ENCODE data around the gene FOXK1. TPM values are rescaled to one million over a fixed set of nuclear protein-coding genes. Genes with fewer than 3 reads are reported as not detected.

FOXK1 gene
- total RNA-seq, 2 donors from 2014 or later: 32.3 to 32.5 TPM

- ATAC-seq (replicated peaks): no peak
- H3K27me3 Mint-ChIP-seq: no peaks in the 10 kb centered on the region
- H3K4me1 Mint-ChIP-seq: no peaks in the 10 kb centered on the region
- H3K27ac Mint-ChIP-seq: no peak overlapping the region
- no peak overlapping the region for H3K4me3 Mint-ChIP-seq
- H3K36me3 Mint-ChIP-seq (ENCODE audit: low read depth): peaks cover 49% of the 10 kb centered on the region
- H3K9me3 Mint-ChIP-seq: no peaks in the 10 kb centered on the region
Observed at GRCh38 chr7:4762121-4763055, 80.3 kb downstream of the FOXK1 start.

- no peak overlapping the region for H3K27ac Mint-ChIP-seq
Observed at GRCh38 chr7:4763091-4763793, 81.1 kb downstream of the FOXK1 start.

GRCh38 chr7:4763794-4764185, 81.7 kb downstream of the FOXK1 start:
- H3K4me3 Mint-ChIP-seq: no peak overlapping the region
- peaks cover 37% of the 10 kb centered on the region for H3K36me3 Mint-ChIP-seq (ENCODE audit: low read depth)
- H3K9me3 Mint-ChIP-seq: no peaks in the 10 kb centered on the region
- H3K27ac Mint-ChIP-seq: no peak overlapping the region
- H3K27me3 Mint-ChIP-seq: no peaks in the 10 kb centered on the region
- no peaks in the 10 kb centered on the region for H3K4me1 Mint-ChIP-seq
- ATAC-seq (replicated peaks): no peak

More at GRCh38 chr7:4763091-4763793, 81.1 kb downstream of the FOXK1 start:
- H3K4me1 Mint-ChIP-seq: no peaks in the 10 kb centered on the region
- H3K9me3 Mint-ChIP-seq: no peaks in the 10 kb centered on the region
- no peaks in the 10 kb centered on the region for H3K27me3 Mint-ChIP-seq
- no peak overlapping the region for H3K4me3 Mint-ChIP-seq
- no peak for ATAC-seq (replicated peaks)
- H3K36me3 Mint-ChIP-seq (ENCODE audit: low read depth): peaks cover 42% of the 10 kb centered on the region

DNA sequence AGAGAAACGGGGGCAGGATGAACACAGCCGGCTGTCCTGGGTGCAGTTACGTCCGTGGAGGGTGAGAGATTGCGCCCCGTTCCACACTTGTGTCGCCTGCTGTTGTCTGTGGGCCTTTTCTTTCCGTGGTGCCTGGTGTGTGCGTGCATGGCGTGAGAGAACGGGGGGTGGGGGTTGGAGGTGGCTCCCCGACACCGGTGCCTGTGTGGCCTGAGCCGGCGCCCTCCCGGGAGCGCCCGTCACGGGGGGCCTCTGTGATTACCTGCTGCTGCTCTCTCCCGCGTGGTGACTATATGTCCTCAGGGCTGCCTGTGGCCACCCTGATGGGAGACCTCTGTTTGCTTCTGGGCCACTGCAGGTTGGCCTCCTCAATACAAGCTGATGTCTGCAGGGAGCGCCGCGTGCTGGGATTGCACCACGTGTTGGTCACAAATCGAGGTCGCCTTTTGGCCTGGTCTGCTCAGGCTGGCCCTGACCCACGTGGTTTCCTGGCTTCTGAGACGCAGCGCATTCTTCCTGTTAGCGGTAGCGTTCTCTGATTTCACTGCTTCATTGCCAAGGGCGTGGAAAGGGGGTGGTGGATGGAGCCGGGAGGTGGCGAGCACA, 82.4 kb downstream of the FOXK1 start:
- Mint-ChIP-seq H3K27ac (peak overlapping the region; percentile 61), H3K27me3 (no peaks in the 10 kb centered on the region), H3K9me3 (no peaks in the 10 kb centered on the region), H3K36me3 (ENCODE audit: low read depth) (peaks cover 37% of the 10 kb centered on the region), H3K4me1 (no peaks in the 10 kb centered on the region), H3K4me3 (no peak overlapping the region)
- ATAC-seq (replicated peaks): no peak

GRCh38 chr7:4765776-4766490, 83.8 kb downstream of the FOXK1 start:
- Mint-ChIP-seq H3K36me3 (ENCODE audit: low read depth) (peaks cover 23% of the 10 kb centered on the region), H3K9me3 (no peaks in the 10 kb centered on the region), H3K27me3 (no peaks in the 10 kb centered on the region), H3K27ac (no peak overlapping the region), H3K4me3 (no peak overlapping the region), H3K4me1 (no peaks in the 10 kb centered on the region)
- no peak for ATAC-seq (replicated peaks)

GRCh38 chr7:4766666-4767519, 84.8 kb downstream of the FOXK1 start:
- no peaks in the 10 kb centered on the region for H3K4me1 Mint-ChIP-seq
- H3K9me3 Mint-ChIP-seq: no peaks in the 10 kb centered on the region
- peaks cover 13% of the 10 kb centered on the region for H3K36me3 Mint-ChIP-seq (ENCODE audit: low read depth)
- no peak overlapping the region for H3K27ac Mint-ChIP-seq
- ATAC-seq (replicated peaks): no peak
- H3K27me3 Mint-ChIP-seq: no peaks in the 10 kb centered on the region
- no peak overlapping the region for H3K4me3 Mint-ChIP-seq

DNA sequence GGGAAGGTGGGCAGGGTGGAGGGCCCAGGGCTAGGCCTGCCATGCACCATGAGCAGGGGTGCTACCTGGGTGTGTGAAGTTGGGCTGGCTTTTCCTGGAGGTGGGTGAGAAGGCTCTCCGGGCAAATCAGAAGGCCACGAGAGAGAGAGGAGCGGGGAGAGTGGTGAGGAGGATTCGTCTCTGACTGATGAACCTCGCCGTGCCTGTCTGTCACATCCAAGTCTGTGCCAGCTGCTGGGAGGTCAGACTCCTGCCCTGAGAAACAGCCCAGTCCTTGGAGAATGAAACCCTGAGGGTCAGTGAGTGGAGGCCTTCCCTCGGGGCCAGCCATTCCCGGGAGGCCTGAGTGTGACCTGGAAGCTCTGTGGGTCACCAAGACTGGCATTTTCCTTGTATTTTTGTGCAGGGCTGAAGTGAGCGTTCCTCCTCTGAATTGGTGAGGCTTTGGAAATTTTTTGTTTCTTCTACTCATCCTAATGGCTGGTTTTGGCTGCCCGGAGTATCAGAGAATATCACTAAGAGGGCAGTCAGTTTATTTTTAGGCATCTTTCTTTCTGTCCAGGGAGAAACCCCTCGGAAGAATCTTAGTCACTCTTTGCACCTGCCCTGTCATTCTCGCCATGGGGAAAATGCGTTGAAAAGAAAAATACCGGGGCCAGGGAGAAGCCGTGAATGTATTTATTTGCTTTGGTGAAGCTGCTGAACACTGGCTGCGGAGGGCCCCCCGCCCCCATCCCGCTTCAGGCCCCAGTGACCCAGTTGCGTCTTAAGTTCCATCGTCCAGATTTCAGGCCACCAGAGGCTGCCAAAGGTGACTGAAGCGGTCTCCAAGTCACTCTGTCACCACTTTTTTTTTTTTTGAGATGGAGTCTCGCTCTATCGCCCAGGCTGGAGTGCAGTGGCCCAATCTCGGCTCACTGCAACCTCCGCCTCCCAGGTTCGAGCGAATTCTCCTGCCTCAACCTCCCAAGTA, 86.8 kb downstream of the FOXK1 start:
- H3K27ac Mint-ChIP-seq: no peak overlapping the region
- no peaks in the 10 kb centered on the region for H3K27me3 Mint-ChIP-seq
- ATAC-seq (replicated peaks): no peak
- no peak overlapping the region for H3K4me3 Mint-ChIP-seq
- no peaks in the 10 kb centered on the region for H3K36me3 Mint-ChIP-seq (ENCODE audit: low read depth)
- H3K4me1 Mint-ChIP-seq: no peaks in the 10 kb centered on the region
- no peaks in the 10 kb centered on the region for H3K9me3 Mint-ChIP-seq

- Mint-ChIP-seq H3K36me3 (ENCODE audit: low read depth) (no peaks in the 10 kb centered on the region), H3K9me3 (no peaks in the 10 kb centered on the region), H3K4me1 (peaks cover 7% of the 10 kb centered on the region), H3K27me3 (no peaks in the 10 kb centered on the region), H3K27ac (peak overlapping the region; percentile 47), H3K4me3 (no peak overlapping the region)
- ATAC-seq (replicated peaks): no peak
Observed at GRCh38 chr7:4769761-4770160, 87.7 kb downstream of the FOXK1 start.

DNA sequence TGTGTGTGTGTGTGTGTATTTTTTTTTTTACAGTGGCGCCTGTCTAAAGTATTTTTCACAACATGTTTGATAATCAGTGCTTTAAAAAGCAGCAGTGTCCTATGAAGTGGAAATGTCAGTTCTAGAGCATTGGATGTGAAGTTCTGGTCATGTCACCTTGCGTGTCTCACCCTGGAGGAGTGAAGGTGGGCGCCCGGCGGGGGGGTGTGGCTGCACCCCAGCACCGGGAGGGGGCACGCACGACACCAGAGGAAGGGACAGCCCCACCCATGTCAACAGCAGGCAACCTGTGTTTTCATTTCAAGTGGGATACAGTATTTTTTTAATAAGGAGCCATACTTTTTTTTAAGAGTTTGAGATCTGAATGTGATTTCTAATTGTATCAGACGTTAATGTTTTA, 88.8 kb downstream of the FOXK1 start:
- H3K4me1 Mint-ChIP-seq: peaks cover 7% of the 10 kb centered on the region
- ATAC-seq (replicated peaks): no peak
- H3K9me3 Mint-ChIP-seq: no peaks in the 10 kb centered on the region
- peaks cover 8% of the 10 kb centered on the region for H3K36me3 Mint-ChIP-seq (ENCODE audit: low read depth)
- H3K27ac Mint-ChIP-seq: peak overlapping the region; percentile 25
- H3K4me3 Mint-ChIP-seq: no peak overlapping the region
- no peaks in the 10 kb centered on the region for H3K27me3 Mint-ChIP-seq

DNA sequence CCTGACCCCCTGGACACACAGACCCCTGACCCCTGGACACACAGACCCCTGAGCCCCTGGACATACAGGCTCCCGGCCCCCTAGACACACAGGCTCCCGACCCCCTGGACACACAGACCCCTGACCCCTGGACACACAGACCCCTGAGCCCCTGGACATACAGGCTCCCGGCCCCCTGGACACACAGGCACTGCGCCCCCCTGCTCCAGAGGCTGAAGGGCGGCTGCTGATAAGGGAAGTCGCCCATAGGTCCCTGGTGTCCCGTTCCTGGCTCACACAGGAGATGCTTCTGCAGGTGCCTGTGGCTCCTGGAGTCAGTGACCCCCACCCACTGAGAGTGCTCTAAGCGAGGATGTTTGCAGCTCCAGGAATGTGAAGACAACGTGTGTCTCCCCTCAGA, 89.6 kb downstream of the FOXK1 start:
- no peak overlapping the region for H3K27ac Mint-ChIP-seq
- H3K36me3 Mint-ChIP-seq (ENCODE audit: low read depth): peaks cover 17% of the 10 kb centered on the region
- no peaks in the 10 kb centered on the region for H3K27me3 Mint-ChIP-seq
- no peak overlapping the region for H3K4me3 Mint-ChIP-seq
- no peaks in the 10 kb centered on the region for H3K9me3 Mint-ChIP-seq
- no peak for ATAC-seq (replicated peaks)
- peaks cover 7% of the 10 kb centered on the region for H3K4me1 Mint-ChIP-seq

DNA sequence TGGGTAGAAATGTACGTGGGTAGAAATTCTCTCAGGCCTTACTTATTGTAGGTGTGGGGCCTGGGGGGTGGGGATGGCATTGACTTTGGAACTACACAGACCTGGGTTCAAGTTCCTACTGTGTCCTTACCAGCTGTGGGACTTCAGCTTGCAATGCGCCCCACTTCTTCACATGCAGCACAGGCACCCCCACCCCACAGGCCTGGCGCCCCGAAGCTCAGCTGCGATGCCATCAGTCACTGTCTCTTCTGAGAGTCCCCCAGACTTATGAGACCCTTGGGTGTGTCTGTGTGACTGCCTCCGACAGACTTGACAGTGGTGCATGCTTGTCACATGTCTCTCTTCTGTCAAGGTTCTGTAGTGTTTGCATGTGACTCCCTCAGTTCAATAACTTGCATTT, 90.2 kb downstream of the FOXK1 start:
- ATAC-seq (replicated peaks): no peak
- Mint-ChIP-seq H3K4me1 (peaks cover 7% of the 10 kb centered on the region), H3K36me3 (ENCODE audit: low read depth) (peaks cover 23% of the 10 kb centered on the region), H3K27ac (no peak overlapping the region), H3K4me3 (no peak overlapping the region), H3K27me3 (no peaks in the 10 kb centered on the region), H3K9me3 (no peaks in the 10 kb centered on the region)

GRCh38 chr7:4774007-4774406, 91.9 kb downstream of the FOXK1 start:
- Mint-ChIP-seq H3K36me3 (ENCODE audit: low read depth) (peaks cover 35% of the 10 kb centered on the region), H3K27ac (peak overlapping the region; percentile 99), H3K9me3 (no peaks in the 10 kb centered on the region), H3K27me3 (no peaks in the 10 kb centered on the region), H3K4me1 (peaks cover 14% of the 10 kb centered on the region), H3K4me3 (peak overlapping the region; percentile 99)
- ATAC-seq (replicated peaks): no peak
